CD4-positive, alpha-beta T cell treated with Interleukin-4 for 4 hours (primary cell): ENCODE data around the gene CBARP.

Source experiments
- DNase-seq: peaks from one replicate; pipeline ENCODE4 v3.0.0-alpha.2; 2020

Gene CBARP

GRCh38 chr19:1274852-1275259, 37.1 kb upstream of the CBARP start:
- no peak for DNase-seq

DNA sequence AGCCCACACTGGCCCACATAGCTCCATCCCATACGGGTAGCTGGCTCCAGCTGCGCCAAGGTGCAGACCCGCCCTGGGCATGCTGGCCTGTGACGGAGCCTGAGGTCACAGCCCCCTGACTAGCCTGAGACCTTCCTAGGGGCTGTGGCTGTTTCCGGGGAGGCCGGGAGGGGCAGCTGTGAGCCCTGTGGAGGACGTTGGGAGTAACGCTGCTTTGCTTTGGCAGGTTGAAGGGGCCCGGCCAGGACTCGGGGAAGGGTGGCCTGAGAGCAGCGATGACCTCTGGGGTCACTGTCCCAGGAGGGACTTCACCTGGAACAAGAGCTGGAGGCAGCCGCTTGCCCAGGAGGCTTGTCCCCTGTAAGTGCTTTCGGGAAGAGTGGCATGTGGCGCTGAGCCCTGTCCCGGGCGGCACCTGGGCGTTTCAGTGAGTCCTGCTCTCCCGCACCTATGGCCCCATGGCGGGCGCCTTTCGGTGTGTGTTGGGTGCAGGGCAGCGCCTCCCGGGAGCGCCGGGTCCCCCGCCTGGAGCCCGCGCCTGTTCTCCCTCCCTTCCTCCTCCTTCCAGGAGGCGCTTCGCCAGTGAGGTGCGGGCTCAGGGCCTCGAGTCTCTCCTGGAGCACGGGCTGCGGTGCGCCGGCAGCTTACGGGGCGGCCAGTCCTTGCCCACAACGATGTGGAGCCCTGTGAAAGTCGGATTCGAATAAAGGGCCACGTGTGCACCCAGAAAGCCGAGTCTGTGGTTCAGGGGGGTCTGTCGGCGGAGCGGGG, 36.5 kb upstream of the CBARP start:
- no peak for DNase-seq

- no peak for DNase-seq
Measured at GRCh38 chr19:1273263-1274041, 35.6 kb upstream of the CBARP start.

GRCh38 chr19:1272423-1273262, 34.8 kb upstream of the CBARP start:
- DNase-seq: no peak

- DNase-seq: no peak
Measured at GRCh38 chr19:1271528-1272422, 34.0 kb upstream of the CBARP start.

DNA sequence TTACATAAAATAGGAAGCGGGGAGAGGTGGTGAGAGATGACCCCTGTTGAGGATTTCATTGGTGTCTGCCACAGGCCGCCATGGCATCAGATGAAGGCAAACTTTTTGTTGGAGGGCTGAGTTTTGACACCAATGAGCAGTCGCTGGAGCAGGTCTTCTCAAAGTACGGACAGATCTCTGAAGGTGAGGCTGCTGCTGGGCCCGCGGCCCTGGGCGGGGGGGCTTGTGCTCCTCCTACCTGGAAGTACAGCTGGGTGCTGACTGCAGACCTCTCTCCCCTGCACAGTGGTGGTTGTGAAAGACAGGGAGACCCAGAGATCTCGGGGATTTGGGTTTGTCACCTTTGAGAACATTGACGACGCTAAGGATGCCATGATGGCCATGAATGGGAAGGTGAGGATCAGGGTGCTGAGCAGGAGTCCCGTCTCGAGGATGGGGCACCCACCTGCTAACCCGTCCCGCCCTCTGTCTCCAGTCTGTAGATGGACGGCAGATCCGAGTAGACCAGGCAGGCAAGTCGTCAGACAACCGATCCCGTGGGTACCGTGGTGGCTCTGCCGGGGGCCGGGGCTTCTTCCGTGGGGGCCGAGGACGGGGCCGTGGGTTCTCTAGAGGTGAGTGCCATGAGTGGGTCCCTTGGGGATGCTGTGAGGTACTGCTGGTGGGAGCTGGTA, 33.2 kb upstream of the CBARP start:
- DNase-seq: no peak

GRCh38 chr19:1270213-1270853, 32.5 kb upstream of the CBARP start:
- DNase-seq: no peak

DNA sequence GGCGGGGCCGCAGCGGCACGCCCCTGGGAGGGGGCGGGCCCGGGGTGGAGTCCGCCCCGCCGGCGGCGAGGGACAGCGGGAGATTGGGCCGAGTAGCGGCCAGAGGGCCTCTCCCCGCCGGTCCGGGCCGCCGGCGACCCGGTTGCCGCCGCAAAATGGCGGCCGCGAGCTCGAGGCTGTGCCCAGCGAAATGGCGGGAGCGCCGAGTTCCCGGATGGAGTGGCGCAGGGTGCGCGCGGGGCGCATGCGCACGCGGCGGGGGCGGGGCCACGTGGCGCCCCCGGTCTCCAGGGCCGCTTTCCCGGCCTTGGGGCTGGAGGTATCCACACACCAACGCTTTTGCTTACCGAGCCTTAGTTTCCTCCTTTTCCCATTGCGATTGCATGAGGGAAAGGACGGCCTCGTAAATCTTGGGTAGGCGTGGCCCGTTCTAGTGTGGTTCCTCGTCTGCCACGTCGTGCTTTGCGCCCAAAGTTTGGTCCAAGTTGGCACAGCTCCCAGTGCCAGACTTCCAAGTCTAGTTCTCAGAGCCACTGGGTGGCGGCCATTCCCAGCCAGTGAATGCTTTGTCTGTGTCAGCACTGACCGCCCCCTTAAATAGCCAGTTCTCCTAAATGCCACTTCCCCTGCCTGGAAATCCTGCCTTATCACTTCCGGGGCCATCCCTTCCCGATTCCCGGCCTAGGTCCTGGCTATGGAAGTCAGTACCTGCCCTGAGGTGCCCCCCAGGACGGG, 31.8 kb upstream of the CBARP start:
- DNase-seq: peak; percentile 84

GRCh38 chr19:1269065-1269477, 31.3 kb upstream of the CBARP start, which contains the start of gene CIRBP:
CIRBP (plus strand) TSS chr19:1269332; CDS start chr19:1270934, 1,602 bp downstream.
- DNase-seq: peak; percentile 99

DNA sequence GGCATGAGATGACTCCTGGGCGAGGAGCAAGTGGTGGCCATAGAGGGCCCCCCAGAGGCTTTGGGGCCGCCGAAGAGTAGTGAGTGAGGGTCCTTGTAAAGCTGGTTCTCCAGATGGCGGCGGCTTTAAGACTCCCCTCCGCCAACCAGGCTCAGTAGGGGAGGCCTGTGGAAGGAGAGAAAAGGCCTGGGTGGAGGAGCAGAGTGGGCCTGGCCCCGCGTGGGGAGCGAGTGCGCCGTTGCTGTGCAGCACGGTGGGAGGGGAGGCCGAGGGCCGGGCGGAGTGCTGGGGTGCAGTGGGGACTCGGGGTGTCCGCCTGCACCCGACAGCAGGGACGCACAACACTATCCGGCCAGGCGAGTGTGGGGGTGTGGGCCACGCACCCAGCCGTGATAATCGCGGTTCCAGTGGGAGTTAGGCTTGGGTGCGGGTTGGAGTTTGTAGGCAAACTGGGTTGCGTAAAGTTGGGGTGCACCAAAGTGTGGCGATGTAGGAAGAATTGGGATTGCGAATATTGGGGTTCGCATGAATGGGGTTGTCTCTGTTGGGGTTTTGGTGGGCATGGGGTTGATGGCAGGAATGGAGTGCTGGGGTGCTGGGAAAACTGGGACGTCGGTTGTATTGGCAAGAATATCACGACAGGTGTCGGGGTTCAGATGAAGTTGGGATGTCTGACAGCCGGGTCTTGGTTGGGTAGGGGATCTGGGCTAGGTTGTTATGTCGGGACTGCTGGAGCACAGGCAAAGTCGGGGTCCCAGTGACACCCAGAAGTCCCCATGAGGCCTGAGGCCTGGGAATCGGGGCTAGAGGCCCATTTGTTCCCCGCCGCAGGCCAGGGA, 30.6 kb upstream of the CBARP start:
- no peak for DNase-seq

DNA sequence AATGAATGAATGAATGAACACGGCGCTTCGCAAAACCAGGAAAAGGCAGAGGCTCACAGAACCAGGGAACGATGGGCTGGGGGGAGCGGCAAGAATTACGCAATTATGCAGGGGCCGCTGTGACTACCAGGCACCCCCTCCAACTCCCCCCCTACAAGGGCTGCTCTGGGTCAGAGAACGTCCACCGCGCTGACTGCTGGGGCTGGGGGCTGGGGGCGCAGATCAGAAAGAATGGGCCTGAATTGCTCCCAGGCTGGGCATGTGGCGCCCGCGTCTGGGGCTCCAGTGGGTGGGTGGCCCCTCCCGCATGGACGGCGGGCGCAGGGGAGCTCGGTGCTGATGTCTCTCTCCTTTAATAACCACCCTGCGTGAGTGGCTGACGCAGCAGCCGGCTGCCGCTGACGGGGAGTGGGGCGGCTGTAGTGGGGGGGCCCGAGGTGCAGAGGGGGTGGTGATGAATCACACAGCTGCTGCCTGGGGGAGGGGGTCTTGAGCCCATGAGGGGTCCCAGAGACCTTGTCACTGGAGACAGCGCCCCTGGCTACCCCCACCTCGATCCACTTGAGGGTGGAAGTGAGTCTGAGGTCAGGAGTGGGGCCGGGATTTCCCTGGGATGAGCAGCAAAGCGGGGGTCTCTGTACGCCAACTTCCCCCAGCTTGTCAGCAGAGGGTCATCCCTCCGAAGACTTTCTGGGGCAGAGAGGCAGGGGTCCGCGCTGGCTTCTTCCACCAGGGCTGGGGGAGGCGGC, 29.8 kb upstream of the CBARP start:
- no peak for DNase-seq

DNA sequence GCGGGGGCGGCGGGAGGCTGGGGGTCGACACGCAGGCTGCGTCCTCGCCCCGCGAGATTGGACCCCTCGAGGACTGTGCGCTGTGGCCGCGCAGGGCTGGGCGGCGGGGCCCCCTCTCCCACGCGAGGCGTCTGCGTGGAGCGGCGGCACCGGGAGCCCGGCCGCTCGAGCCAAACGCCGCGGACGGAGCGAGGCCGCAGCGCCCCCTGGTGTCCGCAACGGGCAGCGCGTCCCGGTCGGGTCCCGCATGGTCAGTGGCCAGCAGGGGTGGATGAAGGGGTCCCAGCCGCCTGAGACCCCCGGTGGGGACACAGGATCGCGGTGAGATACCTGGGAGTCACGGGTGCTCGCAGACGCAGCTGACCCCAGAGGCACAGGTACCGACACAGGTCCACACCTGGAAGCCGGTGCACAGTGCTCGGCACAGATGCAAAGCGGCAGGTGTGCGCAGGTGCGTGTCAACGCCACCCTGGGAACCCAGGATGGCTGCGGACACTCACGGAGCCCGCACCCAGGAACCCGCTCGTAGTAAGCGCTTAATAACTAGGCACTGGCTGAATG, 29.2 kb upstream of the CBARP start:
- DNase-seq: no peak

GRCh38 chr19:1266129-1266915, 28.5 kb upstream of the CBARP start:
- peak; percentile 88 for DNase-seq

- DNase-seq: no peak
Measured at GRCh38 chr19:1265615-1266128, 27.9 kb upstream of the CBARP start.

GRCh38 chr19:1264801-1265614, 27.2 kb upstream of the CBARP start:
- no peak for DNase-seq

- DNase-seq: no peak
Measured at GRCh38 chr19:1263188-1263587, 25.4 kb upstream of the CBARP start.
